NCI-H1105 treated with DMSO at 0.1 percent for 48 hours (cell line): ENCODE measurements around the gene EFCAB8.
A peak's percentile ranks its signal among the peaks of the same experiment; 100 is the strongest.
"Not testable (repeated sequence)": the region's sequence is repeated elsewhere in the genome, so short reads cannot be mapped to it uniquely, and the experiment has no call there.

Source experiments
- DNase-seq: peaks from one replicate; lab custom pipeline; 2025; lab: John Stamatoyannopoulos, UW

Gene EFCAB8

DNA sequence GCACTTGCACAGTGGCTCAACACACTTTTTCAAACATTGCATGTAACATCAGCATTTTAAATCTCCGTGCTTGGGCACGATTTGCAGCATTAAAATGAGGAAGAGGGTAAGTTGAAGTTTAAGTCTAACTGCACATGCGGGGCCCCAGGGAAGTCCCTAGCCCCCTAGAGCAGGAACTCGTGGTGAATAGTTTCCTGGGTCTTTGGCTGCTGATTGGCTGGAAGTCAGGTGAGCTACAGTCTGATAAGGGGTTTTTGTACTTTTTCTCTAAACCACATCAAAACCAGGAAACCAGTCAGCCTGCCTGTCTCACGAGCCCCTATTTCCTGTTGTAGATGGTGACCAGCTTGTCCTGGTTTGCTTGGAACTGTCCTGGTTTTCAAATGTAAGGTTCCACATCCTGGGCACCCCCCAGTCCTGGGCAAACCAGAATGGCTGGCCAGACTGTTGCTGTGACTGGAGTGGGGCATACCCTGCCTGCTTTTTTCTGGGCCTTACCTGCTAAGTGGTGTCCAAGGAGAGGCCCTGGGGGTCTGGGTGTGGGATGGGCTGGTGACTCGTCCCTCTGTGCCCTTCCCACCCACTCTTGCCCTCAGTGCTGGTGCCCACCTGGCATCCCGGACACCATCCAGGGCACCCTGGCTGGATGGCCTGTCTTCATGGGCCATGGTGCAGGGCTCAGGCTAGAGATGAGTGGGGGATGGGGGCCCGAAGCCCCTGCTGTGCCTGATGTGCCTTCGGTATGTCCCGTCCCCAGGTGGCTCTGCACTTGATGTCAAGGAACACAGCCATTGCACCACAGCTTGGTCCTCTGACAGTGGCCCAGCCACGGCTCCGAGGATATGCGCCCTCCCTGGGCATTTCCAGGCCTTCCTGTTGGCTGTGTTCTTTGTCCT lies 113.7 kb downstream of the EFCAB8 start:
- DNase-seq = no peak

DNA sequence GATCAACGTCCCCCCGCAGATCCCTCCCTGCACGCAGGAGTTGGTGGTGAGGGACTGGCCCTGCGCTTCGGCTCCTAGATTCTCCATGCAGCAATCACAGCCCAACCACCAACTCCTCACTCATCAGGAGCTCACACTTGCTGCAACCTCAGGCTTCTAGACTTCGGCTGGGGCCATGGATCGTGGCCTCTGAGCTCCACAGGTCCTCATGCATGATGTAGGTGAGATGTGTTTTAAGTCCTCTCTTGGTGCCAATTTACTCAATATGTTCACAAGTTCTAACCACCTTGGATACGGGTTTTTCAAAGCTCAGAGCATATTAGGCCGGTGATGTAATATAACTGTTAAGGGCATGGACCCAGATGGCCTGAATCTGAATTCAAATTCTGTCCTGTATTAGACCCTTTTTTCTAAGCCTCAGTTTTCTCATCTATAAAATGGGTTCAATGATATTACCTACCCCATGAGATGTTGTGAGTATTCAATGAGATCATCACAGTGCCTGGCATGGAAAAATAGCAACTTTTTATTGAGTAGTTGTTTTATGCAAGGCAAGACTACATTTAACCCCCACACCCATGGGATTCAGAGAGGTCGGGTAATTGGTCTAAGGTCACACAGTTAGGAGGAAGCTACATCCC lies 114.5 kb downstream of the EFCAB8 start:
- DNase-seq = no peak

DNA sequence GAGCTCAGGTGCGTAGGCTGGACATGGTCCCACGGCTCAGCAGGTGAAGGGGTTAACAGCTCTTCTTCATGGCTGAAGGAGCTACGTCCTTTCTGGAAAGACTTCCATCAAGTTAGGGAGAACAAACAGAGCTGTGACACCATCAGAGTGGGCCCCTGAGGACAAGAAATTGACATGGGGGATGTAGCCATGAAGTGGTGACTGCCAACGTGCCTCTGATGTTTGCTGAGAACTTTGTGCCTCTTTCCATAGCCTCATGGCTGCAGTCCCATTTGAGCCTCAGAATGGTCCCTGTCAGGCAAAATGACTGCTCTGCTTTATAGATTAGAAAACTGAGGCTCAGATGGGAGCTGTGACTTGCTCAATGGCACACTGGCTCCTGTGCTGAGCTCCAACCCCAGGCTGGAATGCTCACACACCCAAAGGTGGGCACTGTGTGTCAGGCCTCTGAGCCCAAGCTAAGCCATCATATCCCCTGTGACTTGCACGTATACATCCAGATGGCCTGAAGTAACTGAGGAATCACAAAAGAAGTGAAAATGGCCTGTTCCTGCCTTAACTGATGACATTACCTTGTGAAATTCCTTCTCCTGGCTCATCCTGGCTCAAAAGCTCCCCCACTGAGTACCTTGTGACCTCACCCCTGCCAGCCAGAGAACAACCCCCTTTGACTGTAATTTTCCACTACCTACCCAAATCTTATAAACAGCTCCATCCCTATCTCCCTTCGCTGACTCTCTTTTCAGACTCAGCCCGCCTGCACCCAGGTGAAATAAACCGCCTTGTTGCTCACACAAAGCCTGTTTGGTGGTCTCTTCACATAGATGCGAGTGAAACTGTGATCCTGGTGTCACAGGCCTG lies 115.7 kb downstream of the EFCAB8 start:
- not testable (repeated sequence) for DNase-seq

DNA sequence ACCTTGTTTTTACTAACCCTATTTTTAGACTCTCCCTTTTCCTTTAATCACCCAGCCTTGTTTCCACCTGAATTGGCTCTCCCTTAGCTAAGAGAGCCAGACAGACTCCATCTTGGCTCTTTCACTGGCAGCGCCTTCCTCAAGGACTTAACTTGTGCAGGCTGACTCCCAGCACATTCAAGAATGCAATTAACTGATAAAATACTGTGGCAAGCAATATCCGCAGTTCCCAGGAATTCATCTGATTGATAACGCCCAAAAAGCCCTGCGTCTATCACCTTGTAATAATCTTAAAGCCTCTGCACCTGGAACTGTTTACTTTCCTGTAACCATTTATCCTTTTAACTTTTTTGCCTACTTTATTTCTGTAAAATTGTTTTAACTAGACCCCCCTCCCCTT lies 116.4 kb downstream of the EFCAB8 start:
- DNase-seq = not testable (repeated sequence)

DNA sequence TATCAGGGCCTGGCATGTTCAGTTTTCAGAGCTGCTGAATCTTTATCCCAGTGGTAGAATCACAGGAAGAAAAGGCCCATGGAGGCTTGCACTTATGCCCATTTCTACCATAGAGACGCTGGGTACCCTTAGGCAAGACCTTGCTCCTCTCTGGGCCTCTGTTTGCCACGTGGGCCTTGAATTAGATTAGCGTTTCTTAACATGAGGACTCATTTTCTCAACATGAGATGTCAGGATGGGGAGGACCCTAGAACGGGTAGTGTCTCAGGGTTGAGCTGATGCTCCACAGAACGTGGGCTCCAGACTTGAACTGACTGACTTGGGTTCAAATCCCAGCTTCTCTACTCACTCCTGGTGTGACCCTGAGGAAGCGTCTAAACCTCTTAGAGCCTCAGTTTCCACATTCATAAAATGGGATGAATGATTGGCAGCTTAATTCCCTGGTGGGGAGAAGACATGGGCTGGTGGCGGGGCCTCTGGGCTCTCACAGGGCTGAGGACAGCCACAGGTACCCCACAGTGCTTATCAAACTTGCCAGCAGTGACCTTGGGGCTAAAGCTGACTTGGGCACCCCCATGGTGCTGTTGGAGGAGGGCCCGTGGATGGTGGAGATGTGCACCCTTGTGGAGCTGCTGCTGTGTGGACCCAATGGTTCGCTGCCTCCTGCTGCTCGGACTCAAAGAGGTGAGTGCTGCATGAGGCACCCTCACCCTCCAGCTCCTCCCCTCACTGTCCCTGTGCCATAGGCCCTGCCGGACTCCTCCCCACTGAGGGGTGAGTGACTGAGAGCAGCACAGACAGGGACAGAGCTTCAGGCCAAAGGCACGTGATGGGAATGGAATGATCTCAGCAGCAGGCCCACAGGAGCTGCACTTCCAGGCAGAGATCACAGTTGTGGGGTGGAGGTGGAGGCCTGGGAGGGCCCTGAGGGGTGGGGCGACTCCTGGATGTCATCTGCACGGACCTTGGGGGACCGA lies 117.3 kb downstream of the EFCAB8 start:
- DNase-seq = no peak

DNA sequence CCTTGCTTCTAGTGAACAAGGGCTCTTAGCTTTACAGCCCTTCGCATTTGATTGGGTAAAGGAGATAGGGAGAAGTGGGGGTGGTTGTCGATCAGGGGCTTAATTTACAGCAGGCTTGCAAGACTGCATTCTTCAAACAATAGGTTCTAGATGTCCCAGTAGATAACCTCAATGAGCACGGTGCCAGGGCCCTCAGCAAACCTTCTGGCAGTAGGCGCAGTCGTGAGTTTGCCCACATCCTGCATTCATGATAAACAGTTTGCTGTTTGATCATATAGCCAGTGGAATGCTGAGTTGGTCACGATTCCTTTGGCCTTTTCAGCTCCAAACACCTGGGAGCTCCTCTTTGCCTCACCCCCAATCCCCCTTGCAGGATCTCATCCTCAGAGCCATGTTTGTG lies 118.0 kb downstream of the EFCAB8 start:
- DNase-seq = no peak

DNA sequence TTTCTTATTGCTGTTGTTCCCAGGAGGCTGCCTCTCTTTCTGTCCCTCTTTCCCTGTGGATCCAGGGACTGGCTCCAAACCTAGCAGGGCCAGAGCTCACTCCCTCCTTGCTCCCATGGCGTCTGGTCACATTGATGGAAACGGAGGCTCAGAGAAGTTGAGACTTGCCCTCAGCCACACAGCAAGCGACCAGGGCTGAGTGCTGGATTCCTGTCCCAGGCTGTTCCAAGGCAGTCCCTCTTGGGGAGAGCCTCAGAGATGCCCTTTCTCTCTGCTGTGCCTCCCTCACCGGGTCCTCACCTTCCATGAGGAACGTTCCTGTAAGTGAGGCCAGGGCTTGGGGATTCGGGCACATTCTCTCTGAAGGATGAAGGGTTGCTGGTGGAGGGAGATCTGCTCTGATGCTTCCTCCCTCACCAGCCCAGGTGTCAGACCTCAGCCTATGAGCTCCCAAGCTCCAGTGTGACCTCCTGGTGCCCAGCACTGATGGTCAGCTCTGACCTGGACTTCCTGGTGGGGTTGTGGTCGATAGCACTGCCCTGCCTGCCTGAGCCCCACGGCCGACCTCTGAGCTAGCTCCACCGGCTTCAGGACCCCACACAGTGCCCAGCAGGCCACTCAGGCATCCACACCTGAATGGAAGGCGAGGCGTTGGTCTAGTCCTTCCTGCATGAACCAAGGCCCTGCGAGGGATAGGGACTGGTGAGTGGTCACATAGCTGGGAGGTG lies 118.7 kb downstream of the EFCAB8 start:
- no peak for DNase-seq

DNA sequence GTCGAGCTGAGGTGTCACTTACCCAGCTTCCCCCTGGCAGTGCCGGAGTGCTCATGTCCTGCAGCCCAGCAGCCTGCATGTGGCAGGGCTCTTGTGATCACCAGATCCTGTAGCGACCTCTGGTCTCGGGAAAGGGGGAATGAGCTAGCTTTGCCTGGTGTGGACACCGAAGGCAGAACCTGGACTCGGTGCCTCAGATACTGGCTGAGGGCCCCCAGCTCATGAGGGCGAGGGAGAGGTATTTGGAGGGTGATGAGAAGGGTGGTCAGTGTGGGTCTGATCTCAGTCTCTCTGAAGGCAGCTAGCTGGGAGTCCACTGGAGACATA lies 119.2 kb downstream of the EFCAB8 start:
- DNase-seq = no peak

DNA sequence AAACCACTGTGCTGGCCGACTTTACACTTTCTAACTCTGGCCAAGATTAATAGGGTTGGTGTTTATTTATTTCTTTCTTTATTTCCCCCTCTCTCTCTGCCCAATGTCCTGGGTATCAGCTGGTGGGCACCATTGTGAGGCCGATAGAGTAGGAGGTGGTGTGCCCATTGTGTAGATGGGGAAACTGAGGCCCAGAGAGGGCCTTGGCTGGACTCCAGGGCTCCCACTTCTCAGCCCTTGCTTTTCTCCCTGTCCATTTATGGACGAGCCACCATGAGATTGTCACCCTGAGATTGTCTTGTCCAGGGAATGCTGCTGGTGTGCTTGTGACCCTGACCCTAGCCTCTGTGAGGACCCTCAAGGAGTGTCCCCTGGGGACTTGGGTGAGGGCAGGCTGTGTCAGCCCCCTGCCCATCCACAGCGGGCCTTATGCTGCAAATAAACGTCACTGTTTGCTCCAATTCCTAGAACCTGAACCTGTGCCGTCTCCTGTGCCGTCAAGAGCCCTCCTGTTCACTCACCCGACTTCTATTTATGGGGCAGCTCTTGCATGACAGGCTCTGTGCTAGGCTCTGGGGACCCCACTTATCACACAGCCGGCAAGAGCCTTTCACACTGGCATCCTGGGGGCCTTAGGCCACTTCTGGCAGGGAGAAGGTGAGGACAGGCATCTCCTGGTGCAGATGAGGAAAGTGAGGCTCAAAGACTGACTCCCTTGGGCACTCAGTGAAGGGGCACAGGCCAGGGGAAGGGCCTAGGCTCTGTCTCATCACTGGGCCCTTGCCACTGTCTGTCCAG lies 120.7 kb downstream of the EFCAB8 start:
- no peak for DNase-seq

DNA sequence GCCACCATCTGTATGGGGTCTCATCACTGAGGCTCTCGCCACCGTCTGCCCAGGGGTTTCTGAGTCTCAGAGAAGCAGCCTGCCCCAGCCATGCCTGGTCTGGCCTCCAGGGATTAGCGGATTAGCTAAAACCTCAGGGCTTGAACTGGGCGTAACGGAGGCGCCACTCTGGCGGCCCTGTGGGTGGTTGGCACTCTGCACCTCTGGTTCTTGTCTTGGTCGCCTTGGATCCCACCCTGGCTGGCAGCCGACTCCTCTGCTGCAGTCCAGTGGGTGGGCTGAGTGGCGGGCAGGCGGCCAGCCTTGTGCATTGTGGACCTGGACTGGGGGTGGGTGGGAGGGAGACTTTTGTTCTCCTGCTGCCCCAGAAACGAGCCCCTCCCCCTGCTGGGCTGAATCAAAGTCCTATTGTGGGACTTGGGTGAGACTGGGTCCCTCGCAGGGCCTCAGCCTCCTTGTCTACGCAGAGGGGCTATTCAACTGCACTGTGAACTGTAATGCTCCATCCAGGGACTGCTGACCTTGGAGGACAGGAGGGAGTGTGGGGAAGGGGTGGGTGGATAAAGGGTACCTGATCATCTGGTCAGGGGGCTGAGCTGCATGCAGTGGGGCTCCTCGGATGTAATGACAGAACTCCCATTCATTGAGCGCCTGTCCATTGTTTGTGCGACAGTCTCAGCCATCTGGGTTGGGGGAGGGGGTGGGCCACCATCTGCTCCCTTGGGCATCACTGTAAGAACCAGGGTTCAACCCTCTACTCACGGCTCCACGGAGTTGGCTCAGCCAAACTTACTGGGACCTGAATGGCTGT lies 121.6 kb downstream of the EFCAB8 start:
- DNase-seq = no peak

DNA sequence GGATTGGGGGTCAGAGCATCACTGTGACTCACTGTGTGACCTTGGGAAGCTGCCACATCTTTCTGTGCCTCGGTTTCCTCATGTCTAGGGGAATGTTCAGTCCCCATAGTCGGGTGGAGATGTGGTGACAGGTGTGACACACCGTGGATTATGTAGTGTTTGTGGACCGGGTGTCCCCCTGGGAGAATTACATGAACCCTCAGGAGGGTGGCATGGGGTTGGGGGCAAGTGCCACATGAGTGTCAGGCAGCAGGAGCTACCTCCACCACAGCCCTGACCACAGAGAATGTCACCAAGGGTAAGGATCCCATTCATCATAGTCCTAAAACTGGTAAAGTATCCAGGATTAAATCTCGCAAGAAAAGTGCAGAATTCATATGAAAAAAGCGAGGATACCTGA lies 122.3 kb downstream of the EFCAB8 start:
- DNase-seq = no peak

DNA sequence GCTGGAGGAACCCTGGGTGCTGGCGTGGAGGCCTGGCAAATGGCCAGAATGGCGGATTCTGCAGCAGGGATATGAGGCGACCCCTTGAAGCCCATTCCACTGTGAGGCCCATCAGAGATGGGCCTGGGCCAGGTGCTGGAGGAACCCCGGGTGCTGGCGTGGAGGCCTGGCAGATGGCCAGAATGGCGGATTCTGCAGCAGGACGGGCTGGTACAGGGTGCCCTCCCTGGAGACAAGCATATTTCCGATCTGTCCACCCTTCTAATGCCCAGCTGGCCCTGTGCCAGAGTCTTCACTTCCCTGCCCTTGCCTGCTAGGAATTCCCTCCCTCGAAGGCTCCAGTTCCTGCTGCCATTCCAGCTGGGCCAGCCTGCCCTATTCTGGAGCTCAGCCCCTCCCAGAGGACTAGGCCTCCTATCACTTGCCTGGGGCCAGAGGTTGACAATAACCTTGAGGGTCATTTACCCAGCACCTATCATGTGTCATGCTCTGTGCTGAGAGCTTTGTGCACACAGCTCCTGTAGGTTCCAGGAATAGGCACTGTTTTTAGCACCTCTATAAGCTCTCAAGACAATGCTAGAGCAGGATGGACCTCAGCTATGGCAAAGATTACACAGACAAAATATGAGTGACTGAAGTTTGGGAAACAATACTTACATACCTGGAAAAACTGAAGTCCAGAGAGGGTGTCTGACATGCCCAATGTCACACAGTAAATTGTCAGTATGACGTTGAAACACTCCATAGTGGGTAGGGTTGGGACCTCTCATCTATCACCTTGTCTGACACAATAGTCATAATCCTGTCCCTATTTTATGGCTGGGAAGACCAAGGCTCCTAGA lies 124.1 kb downstream of the EFCAB8 start:
- peak; percentile 28 for DNase-seq

DNA sequence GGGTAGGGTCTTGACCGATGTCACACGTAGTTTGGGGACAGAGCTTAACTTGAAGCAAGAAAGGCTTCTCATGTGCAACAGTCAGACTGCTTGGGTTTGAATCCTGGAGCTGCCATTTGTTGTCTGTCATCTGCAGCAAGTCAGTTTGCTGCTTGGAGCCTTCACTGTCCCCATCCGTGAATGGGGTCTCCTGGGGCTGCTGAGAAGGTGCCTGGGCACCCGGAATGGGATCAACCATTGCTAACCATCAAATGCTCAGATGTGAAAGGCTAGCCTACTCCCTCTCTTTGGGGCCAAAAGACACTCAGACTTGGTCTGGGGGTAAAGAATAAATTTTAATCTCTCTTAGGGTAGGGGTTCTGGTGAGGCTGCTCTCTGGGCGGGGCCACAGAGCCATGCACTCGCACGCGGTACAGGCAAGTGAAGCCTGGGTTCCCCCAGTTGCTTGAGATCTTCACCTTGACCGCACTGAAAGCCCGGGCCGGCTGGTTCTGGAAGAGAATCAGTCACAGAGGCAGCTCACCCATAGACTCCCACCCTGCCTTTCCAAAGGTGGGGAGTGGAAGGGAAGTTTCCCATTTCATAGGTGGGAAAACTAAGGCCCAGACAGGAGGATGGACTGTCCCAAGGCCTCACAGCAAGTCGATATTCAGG lies 124.9 kb downstream of the EFCAB8 start:
- DNase-seq = no peak

DNA sequence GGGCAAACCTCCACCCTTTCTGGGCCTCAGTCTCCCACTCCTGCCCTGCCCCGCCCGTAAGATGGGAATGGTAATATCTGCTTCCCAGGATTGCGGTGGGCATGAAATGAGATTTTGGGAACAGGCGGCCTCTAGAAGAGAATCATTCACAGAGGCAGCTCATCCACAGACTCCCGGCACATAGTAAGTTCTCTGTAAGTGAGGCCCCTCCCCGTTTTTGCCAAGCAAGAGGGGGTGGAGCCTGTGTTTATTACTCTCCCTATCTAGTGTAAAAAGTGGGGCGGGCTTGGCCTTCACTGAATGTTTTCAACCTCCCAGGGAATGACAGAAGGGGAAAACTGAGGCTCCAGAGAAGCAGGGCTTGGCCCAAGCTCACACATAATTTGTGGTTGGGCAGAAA lies 125.5 kb downstream of the EFCAB8 start:
- no peak for DNase-seq

DNA sequence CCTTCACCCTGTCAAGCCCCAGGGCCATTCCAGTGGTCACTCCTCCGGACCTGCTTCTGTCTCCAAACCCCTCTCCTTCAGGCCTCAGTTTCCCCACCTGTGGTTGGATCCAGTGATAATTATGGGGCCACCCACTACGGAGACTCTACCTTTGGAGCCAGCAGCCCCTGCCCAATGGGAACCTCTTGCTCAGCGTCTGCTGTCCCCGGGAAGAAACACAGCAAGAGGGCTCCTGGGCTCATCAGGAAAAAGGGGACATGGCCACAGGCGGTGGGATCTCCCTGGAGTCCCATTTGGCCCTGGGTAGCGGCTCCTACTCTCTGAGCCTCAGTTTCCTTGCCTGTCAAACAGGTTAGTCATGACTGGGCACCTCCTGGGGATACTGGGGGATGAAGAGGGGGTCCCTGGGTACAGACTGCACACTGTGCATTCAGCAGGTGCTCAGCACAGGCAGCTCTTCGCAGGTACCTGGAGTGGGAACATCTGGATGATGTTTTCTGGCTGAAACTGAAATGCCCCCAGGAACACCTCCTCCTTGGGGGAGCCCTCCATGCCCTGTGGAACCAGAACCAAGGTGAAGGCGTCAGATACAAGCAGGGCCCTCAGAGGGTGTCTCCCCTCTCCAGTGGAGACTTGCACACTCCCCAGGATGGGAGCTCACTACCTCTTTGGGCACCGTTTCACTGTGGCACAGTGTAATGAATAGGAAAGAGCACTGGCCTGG lies 126.1 kb downstream of the EFCAB8 start:
- DNase-seq = no peak

DNA sequence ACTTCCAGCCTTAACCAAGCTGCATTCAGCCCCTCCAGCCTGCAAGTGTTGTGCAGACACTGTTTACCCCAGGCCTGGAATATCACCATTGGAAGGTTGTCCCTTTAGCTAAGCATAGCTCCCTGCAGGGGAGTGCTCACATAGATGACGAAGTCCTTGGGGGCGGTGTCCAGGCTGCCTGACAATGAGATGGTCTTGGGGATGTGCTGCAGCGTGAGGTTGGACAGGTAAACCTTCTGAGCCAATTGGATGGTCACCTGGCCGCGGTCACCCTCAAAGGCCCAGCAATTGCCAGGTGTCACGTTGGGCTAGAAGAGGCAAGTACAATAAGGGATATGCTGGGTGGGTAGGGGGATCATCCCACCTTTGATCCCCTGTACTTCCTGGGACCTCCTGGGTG lies 126.9 kb downstream of the EFCAB8 start:
- no peak for DNase-seq
